Neural cell (in vitro differentiated cells): ENCODE data around the gene PHETA2.
"Not testable (repeated sequence)": the region's sequence is repeated elsewhere in the genome, so short reads cannot be mapped to it uniquely, and the experiment has no call there.

Source experiments
- MXI1 ChIP-seq: fragments of 450-650 bp; conservative IDR thresholded peaks from 2 replicates; pipeline ENCODE4 v1.6.1; 2014; ENCODE audit warnings: antibody characterized with exemption, mild to moderate bottlenecking; ENCODE audit not compliant: poor library complexity, severe bottlenecking
- POLR2AphosphoS5 ChIP-seq: IDR thresholded peaks from 2 replicates; pipeline ENCODE4 v1.6.1; 2012
- SMC3 ChIP-seq: fragments of 450-650 bp; conservative IDR thresholded peaks from 2 replicates; pipeline ENCODE4 v1.6.1; 2014; ENCODE audit warnings: antibody characterized with exemption, mild to moderate bottlenecking, moderate library complexity; ENCODE audit not compliant: poor library complexity
- TF ChIP-seq, protein P1 (sequence below): fragments of 450-650 bp; IDR thresholded peaks from 2 replicates; pipeline ENCODE4 v1.5.1; 2014; ENCODE audit warnings: antibody characterized with exemption, mild to moderate bottlenecking, moderate library complexity; ENCODE audit not compliant: poor library complexity, severe bottlenecking

DNA sequence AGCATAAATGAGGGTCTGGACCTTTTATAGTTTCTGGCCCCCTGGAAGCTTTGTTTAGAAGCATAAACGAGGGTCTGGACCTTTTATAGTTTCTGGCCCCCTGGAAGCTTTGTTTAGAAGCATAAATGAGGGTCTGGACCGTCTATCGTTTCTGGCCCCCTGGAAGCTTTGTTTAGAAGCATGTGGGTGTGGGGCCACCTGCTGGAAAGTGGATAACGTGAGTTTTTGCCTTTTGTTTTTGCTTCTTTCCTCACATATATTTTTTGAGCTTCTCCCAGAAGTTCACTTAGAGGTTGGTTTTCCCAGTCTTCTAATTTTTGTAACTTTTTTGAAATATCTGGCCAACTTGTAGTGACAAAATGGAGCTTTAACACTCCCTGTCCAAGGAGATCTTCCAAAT, 38.7 kb downstream of the PHETA2 start:
- TF ChIP-seq, protein P1, sequence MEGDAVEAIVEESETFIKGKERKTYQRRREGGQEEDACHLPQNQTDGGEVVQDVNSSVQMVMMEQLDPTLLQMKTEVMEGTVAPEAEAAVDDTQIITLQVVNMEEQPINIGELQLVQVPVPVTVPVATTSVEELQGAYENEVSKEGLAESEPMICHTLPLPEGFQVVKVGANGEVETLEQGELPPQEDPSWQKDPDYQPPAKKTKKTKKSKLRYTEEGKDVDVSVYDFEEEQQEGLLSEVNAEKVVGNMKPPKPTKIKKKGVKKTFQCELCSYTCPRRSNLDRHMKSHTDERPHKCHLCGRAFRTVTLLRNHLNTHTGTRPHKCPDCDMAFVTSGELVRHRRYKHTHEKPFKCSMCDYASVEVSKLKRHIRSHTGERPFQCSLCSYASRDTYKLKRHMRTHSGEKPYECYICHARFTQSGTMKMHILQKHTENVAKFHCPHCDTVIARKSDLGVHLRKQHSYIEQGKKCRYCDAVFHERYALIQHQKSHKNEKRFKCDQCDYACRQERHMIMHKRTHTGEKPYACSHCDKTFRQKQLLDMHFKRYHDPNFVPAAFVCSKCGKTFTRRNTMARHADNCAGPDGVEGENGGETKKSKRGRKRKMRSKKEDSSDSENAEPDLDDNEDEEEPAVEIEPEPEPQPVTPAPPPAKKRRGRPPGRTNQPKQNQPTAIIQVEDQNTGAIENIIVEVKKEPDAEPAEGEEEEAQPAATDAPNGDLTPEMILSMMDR = not testable (repeated sequence)
- TF ChIP-seq POLR2AphosphoS5, MXI1, SMC3: not testable (repeated sequence)
